ENCODE data around the gene COPS7B.

Gene COPS7B

DNA sequence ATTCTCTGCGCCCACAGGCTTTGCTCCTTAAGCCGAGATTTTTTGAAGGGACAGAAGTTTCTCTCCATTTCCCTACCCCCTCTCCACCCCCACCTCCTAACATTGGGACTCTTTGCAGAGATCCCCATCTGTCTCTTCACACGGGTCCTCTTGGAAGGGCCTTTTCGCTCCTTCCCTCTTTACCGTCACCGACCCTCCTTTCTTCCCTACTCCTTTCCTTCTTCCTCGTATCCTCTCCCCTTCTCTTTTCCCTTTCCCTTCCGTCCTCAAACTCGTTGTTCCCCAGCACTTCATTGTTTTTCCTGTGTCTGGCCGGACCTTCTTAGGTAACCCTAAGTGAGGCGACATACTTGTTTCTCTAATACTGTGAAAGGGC, 660 bp downstream of the COPS7B start:
- no peak for DNase-seq

DNA sequence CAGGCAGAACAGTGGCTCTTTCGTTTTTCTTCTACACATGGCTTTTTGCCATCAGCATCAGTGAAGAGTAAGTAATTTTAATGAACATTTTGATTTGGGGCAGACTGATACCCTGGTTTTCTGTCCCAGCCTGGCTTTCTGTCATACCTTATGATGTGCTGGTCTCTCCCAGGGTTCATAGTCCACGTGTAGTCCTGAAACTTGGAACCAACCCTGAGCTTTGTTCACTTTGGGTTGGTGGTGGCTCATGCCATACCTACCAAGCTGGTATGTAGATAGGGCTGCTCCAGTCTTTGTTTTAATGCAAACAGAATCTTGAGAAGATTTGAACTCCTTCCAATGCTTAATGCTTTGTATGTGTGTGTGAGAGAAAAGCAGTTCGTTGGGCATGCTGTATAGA, 4.9 kb downstream of the COPS7B start:
- DNase-seq = no peak

DNA sequence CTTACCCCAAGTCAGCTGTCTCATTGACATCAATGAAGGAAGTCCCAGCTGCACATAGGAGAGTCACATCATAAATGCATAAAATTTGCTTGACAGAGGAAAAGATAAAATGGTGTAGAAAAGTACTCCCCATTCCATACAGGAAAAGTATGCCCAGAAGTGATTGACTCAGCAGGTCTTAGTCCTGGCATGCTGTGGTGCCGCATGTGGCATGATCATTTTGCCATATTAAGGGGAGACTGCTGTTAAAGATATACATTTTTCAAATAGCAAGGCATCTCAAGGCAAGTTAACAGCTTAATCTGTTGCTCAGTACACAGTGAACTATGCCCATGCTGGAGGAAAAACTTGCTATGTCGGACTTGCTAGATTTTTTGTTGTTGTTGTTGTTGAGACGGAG, 8.1 kb downstream of the COPS7B start:
- DNase-seq = no peak

DNA sequence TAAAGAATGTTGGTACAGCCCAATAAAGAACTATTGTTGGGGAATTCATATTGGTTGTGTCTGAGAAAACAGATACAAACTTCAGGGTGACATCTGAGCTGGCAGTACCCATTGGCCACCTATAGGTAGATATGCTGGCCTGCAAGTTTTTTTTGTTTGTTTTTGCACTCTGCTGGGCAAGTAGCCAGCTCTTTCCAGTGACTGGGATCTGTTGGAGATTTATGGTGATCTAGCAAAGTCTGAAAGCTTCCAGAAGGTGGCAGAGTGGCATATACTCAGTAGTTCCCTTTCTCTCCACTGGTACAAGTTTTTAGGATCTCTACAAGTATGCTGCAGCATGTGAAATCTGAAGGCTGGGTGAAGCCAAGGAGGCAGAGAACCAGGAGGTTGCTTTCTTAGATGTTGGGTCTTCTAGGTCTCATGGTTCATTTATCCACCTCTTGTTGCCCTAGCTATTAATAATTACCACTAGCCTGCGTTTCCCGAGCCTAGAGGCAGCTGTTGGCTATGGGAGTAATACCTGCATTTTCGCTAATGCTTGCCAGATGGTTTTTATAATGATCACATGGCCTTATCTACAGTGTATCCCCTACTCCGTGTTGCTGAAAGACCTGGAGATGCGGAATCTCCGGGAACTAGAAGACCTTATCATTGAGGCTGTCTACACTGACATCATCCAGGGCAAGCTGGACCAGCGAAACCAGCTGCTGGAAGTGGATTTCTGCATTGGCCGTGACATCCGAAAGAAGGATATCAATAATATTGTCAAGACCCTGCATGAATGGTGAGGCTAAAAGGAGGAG, 9.5 kb downstream of the COPS7B start:
- no peak for DNase-seq

DNA sequence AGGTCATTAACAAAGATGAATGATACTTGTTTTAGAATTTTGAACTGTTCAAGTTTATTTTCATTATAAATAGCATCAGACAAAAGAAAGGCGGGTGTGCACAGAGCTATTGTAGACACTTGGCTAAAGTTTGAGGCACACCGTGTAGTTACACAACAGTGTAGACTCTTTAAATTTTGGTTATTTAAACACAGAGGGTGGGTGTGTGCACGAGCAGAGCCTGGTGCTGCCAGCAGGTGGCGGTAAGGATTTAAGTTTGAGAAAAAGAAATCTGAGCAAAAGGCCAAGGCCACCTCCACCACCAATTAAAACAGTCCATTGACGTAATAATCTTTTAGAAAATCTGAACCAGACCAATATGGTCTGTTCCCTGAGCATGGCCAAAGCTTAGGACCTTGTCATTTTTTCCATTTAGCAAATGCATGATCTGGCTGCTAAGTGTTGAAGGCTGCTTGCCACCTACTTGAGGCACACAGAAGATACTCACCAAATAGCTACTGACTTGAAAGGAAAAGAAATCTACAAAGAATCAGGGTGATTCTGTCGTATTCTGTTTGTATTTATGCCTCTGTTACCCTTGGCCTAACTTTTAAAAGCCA, 14.3 kb downstream of the COPS7B start:
- no peak for DNase-seq

DNA sequence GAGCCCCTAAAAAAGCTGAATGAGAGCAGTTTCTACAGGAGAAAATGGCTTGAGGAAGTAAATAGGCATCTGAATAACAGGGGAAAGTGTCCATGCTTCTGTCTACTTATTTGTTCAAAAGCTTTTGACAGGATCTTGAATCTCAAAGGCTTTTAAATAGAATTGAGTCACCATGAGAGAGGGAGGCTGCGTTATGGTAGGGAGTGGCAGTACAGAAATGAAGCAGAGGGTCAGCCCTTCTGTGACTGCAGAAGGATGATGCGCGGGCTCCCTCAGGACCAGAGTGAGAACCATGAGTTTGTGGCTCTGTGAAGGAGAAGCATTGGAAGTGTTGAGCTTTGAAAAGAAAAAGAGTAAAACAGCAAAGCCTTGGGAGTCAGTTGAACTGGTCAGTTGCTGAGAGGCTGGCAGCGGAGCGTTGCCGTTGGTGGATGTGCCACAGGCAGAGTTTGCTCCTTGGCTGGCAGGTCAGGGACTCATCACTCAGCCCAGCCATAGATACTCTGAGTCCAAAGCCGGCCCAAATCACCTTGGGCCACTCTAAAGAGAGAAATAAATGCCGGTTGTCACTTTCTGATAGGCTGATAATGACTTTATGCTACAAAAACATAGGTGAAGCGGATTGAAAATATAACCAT, 17.4 kb downstream of the COPS7B start:
- DNase-seq = no peak

DNA sequence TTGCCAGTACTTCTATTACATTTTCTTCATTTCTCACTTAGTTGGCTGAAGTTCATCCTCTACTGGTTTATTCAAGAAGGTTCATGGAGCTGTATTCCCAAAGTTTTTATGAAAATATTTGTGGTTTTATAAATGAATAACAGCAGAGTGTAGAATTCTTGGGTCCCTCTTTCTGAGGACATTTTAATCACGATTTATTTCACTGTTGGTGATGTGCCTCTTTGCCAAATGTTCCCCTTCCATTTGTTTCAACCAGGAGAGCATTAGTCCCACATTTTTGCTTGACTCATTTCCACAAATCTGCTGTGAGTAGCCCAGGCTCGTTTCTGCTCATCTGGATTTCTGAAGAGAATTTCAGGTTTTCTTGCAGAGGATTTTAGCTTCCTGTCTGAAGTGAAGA, 20.8 kb downstream of the COPS7B start:
- DNase-seq = no peak

DNA sequence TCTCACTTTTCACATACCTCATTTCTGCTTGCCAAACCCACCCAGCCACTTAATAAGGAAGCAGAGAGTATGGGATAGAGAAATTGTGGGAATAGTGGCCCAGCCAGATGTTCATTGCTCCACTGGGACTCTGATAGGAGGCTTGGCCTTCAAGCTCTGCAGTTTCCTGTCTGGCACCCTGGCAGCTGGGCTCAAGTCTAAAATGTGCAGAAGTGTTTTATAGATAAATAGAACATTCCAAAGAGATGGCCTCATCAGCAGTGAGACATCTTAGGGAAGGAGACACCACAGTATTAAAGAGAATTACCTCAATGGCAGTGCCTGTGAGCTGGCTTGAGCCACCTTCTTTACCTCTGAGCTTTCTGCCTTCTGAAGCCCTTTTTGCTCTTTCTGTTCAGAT, 24.7 kb downstream of the COPS7B start:
- DNase-seq = no peak

DNA sequence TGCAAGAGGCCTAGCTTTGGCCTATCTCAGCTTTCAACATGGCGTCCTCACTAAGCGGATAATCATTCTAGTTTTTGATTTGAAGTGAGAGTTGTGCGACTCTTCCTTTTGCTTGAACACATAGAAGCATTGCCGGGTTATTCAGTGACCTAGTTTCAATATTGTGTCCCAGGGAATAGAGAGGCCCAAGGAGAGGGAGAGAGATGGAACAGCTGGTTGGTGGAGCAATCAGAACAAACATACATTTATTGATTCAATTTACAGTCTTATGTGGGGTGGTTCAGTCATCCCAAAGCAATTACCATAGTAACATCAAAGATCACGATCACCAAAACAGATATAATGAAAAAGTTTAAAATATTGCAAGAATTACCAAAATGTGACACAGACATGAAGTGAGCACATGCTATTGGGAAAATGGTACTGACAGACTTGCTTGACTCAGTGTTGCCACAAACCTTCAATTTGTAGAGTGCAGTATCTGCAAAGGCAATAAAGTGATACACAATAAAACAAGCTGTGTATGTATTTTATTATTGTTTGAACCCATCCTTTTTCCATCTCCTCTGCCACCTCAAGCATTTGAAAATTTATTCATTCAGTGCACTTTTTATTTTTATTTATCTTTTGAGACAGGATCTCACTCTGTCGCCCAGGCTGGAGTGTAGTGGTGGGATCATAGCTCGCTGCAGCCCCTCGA, 30.2 kb downstream of the COPS7B start:
- DNase-seq = no peak

DNA sequence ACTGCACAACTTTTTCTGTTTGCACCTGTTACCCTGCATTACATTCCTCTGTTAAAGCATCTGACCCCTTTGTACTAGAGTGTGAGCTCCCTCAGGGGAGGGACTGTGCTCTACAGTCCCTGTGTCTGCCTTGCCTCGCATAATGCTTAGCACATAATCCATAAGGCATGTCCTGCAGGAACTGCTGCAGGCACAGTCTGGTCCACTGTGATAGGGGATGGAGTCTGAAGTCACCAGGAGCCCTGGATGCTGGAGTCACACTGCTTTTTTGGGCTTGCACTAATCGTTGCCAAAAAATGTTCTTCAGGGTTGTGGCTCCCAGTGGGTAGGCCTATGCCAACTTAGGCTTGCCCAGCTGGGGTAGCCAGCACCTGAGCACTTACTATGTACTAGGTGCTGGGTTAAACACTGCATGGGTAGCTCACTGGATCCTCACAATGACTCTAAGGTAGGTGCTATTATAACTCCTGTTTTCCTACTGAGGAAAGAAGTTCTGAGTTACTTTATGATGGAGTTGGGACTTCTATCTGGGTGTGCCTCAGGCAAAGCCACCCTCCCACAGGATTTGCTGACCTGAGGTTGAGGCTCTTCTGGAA, 33.3 kb downstream of the COPS7B start:
- DNase-seq = no peak

DNA sequence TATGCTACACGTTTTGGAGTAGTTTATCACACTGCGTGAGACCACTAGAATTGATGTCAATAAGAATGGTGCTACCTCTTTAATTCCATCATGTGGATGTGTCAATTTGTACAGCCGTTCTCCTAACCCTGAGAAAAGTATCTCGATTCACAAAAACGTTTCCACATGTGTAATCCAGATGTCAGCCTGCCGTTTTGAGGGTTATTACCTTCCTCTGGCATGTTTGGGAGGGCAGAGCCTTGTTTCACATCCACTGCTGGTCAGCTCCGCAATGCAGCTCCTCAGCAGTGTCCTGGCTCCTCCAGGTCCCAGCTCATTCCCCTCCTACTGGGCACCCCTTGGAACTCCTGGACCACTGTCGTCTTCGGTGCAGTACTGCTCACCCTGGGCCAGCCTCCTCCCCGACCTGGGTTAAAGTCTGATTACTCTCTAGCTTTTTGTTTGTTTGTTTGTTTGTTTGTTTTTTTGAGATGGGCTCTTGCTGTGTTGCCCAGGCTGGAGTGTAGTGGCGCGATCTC, 34.6 kb downstream of the COPS7B start:
- no peak for DNase-seq

DNA sequence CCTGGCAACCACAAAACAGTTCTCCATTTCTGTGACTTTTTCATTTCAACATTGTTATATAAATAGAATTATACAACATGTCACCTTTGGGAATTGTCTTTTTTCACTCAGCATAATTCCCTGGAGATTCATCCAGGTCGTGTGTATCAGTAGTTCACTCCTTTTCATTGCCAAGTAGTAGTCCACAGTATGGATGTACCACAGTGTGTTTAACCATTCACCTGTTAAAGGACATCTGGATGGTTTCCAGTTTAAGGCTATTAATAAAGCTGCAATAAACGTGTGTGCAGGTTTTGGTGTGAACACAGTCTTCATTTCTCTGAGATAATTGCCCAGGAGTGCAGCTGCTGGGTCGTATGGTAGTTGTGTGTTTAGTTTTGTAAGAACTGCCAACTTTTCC, 35.7 kb downstream of the COPS7B start:
- no peak for DNase-seq

DNA sequence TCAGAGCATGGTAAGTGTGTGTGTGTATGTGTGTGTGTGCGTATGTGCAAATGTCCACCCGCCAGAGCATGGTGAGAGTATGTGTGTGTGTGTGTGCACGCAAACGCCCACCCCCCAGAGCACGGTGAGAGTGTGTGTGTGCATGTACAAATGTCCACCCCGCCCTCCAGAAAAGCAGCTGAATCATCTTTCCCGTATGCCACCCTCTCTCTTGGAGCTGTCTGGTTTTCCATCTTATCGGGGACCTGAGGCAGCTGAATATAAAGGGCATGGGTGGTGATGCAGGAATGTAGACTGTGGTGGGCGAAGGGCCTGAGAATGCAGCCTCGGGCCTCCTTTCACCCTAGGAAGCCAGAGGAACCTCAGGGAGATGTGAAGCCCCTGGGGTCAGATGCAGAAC, 66.9 kb downstream of the COPS7B start:
- DNase-seq = no peak

DNA sequence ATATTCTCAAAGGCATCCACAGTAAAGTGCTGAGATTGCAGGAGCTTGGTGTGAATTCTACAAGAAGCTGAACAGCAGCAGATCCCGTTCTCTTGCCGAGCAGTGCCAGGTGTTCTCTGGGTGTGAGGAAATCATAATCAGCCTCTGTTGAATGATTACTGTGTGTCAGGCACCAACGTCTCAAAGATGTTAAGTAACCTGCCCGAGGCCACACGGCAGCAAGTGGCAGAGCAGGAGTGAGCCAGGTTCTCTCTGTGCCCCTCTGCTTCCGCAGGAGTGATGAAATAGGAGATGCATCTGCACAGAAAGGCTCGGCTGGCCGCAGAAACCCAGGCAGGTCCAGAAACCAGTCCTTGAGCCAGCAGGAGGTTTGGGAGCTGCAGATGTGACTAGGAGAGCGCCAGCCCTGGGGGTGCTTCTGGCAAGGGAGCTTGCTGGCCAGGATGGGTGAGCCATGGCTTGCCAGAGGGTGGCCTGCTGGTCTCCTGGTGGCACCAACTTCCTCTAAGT, 68.4 kb downstream of the COPS7B start:
- no peak for DNase-seq

DNA sequence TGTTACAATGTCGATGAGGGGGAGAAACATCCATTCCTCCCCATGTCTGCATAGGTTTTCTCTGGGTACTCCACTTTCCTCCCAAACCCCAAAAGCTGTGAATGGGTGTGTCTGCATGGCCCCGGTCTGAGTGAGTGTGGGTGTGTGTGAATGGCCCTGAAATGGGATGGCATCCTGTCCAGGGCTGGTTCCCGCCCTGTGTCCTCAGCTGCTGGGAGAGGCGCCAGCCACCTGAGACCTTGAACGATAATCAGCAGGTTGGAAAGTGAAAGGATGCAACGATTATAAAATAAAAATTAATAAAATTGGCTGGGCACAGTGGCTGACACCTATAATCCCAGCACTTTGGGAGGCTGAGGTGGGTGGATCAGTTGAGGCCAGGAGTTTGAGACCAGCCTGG, 70.7 kb downstream of the COPS7B start:
- no peak for DNase-seq

All from activated CD4-positive, alpha-beta T cell treated with anti-CD3 and anti-CD28 coated beads, Interleukin-2, amount 50 U/mL, for 4 hours (primary cell).